GM19397 (cell line): ENCODE results near the gene TCF7L1.
"Not testable (repeated sequence)": the region's sequence is repeated elsewhere in the genome, so short reads cannot be mapped to it uniquely, and the experiment has no call there.

Experiments used
- ATAC-seq: cut with Tn5 transposase; IDR thresholded peaks from one replicate; pipeline ENCODE4 v1.9.1; 2021; ENCODE audit warnings: mild to moderate bottlenecking, moderate library complexity; ENCODE audit not compliant: unreplicated experiment

Gene TCF7L1, protein sequence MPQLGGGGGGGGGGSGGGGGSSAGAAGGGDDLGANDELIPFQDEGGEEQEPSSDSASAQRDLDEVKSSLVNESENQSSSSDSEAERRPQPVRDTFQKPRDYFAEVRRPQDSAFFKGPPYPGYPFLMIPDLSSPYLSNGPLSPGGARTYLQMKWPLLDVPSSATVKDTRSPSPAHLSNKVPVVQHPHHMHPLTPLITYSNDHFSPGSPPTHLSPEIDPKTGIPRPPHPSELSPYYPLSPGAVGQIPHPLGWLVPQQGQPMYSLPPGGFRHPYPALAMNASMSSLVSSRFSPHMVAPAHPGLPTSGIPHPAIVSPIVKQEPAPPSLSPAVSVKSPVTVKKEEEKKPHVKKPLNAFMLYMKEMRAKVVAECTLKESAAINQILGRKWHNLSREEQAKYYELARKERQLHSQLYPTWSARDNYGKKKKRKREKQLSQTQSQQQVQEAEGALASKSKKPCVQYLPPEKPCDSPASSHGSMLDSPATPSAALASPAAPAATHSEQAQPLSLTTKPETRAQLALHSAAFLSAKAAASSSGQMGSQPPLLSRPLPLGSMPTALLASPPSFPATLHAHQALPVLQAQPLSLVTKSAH

DNA sequence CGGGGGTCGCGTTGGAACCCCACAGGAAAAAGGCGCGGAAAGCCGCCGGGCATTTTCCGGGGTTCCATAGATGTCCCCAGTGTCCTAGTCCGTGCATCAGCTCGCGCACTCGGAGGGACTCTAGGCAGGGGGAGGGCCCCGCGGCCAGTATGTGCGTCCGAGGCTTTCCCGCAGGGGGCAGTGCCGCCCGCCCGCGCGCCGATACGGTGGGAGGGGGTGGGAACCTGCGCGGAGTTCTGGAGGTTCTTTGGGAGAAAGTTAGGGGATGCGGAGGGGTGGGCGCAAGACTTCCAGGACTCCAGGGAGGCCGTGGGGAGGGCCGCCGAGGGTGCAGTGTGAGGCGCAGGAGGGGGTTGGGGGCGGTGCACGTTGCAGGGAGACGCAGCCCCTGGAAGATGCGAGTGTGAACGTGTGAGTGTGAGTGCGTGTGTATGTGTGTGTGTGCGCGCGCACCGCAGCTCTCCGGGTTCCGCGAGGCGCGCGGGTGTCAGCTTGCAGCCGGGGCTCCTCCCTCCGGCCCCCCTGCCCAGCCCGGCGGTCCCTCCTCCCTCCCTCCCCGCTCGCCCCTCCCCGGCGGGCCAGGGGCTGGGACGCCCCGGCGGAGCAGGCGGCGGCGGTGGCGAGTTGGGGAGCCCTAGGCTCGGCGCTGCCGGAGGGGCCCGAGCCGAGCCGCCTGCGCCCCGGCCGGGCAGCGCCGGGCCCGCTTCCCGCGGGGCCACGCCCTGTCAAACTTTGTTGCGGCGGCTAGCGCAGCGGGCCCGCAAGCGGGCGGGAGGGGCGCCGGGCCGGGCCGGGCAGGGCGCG is at the start of gene TCF7L1:
TSS of gene TCF7L1 (plus strand) at position 559 of the 804 bp plus-strand sequence. CDS start 293 bp downstream, outside the sequence.
- ATAC-seq: no peak

GRCh38 chr2:85085563-85085962 is 47.6 kb upstream of the TCF7L1 start:
- no peak for ATAC-seq

GRCh38 chr2:85087541-85087940 is 45.7 kb upstream of the TCF7L1 start:
- ATAC-seq: no peak

DNA sequence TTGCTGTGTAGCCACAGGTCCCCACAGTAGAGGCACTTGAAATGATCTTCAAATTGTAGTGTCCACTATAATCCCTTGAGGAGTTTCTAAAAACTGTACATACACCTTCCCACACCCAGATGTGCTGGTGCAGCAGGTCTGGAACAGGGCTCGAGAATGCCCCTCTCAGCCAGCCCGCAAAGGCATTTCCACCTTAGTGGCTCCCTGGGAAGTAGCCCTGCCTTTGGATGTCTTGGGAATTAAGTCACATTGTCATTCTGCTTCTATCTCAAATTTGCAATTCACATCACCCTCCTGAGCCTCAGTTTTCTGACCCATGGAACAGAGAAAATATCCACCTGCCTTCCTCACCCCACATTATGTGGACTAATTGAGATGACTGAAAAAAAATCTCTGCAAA is 44.3 kb upstream of the TCF7L1 start:
- ATAC-seq: no peak

DNA sequence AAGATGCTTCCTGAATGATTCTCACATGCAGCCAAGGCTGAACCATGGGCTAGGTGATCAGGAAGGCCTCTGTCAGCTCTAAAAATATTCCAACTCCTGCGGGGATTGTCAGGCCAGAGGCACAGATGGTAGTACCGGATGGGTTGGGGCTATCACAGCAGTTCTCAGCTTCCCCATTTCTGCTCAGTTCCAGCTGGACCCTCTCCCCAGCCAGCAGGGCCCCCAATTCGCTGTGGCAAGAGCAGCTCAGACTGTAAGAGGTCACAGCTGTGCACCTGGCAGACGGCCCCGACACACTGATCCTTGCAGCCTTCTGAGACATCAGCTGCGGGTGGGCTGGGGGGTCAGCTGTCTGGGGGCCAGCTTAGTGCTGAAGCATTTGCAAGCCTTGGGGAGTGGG is 43.6 kb upstream of the TCF7L1 start:
- ATAC-seq: no peak

DNA sequence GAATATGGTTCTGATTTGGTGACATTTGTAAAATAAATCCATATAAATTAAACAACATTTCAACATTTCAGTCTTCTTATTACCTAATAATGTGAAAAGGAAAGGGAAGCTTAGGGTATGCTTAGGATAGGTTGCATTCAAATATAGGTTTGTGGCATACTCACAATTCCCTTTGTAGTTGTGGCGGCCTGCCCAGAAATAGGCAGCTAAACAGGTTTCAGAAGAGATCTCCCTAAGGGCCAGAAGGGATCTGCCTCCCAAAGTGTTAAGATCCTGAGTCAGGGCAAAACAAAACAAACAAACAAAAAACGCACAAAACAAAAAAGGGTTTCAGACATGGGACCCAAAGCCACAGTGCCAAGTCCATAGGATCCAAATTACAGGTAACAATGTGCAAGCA is 41.4 kb upstream of the TCF7L1 start:
- no peak for ATAC-seq

GRCh38 chr2:85095094-85095493 is 38.1 kb upstream of the TCF7L1 start:
- no peak for ATAC-seq

GRCh38 chr2:85096616-85097015 is 36.6 kb upstream of the TCF7L1 start:
- ATAC-seq: no peak

- ATAC-seq: no peak
Measured at GRCh38 chr2:85104228-85104627, 29.0 kb upstream of the TCF7L1 start.

- ATAC-seq: no peak
Measured at GRCh38 chr2:85106489-85107180, 26.6 kb upstream of the TCF7L1 start.

DNA sequence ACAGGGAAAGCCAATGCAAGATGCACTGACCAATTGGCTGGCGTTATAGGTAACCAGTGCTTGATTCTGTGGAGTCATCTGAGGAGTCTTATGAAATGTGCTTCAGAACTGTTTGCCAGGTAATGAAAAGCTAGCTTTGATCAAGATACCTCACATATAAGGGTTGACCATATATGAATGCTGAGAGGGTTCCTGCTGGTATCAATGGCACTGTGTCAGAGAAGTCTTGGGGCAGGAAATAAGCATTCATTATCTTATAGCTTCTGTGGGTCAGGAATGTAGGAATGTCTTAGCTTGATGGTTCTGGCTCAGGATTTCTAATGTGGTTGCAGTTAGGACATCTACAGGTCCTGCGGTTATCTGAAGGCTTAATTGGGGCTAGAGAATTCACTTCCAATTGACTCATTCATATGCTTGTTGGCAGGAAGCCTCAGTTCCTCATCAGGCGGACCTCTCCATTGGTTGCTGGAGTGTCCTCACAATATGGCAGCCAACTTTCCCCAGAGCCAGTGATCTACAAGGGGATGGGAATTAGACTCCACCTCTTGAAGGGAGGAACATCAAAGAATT is 22.1 kb upstream of the TCF7L1 start:
- ATAC-seq: no peak

GRCh38 chr2:85111819-85112281 is 21.3 kb upstream of the TCF7L1 start:
- no peak for ATAC-seq

DNA sequence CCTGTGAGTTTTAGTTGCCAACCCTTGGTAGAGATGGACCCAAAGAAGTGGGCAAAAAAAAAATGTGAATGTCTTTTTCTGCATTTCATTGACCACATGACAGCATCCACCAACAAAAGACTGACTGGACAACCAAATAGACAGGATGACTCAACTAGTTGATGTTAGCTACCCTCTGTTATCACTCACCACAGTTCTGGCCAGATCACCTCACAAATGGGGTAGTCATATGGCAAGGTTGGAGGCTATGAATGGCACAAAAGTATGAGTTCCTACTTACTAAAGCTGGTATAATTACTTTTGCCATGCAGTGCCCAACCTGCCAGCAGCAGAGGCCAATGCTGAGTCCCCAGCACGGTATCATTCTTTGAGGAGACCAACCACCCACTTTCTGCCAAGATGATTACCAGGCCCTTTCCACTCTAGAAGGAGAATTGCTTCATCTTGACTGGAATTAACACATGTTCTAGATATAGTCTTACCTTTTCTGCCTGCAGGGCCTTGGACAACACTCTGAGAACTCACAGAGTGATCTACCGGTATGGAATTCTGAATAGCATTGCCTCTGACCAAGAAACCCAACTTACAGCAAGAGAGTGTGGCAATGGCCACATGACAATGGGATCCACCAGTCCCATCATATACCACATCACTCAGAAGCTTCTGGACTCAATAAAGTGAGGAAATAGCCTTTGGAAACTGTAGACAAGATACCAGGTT is 20.1 kb upstream of the TCF7L1 start:
- no peak for ATAC-seq

DNA sequence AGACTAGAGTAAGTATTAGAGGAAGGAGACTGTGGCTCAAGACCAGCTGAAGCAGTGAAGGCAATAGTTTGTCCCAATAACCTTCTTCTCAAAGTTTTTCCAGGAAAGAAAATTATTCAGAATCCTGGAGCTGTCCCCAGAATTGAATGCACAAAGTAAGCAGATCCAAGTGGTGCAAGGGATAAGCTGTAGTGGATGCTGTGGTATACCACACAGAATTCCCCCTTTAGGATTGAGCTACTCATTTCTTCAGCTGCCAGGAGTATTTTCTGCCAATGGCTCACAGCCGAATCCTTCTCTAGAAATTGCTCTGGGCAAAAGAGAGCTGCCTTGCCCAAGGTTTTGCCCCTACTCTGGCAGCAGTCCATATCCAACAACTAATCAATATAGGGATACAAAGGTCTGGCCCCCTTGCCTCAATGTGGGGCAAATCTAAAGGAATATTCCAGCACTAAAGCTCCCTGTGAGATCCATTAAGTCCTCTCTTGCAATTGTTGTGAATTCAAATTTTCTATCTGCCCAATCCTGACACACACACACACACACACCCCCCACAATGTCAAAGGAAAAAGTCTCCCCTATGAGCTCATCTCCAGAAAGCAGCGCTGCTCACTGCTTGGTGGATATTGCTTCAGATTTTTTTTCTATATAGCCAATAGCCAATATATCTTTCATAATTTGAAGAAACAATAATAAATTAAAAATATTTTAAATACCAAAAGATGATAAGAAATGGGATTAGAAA is 18.4 kb upstream of the TCF7L1 start:
- ATAC-seq: no peak

- ATAC-seq: no peak
Measured at GRCh38 chr2:85116207-85116606, 17.0 kb upstream of the TCF7L1 start.

DNA sequence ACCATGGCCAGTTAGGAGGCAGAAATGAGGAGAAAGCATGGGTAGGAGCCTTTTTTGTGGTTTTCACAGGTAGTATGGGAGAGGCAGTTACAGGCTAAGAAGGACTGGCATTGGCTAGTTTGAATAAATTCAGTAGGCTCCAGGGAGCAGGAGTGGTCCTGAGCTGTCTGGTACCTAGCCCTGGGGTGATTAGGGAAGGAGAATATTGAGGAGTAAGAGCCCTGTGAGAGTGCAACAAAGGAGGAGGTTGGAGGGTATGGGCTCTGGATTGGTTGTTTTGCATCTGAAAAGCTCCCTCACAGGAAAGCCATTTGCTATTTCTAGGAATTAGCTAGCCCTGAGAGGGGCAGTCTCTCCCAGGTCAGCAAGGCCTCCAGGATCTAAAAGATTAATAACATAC is 13.3 kb upstream of the TCF7L1 start:
- ATAC-seq: no peak

- no peak for ATAC-seq
Measured at GRCh38 chr2:85120363-85120762, 12.8 kb upstream of the TCF7L1 start.

GRCh38 chr2:85126462-85126861 is 6.7 kb upstream of the TCF7L1 start:
- not testable (repeated sequence) for ATAC-seq

GRCh38 chr2:85129861-85130260 is 3.3 kb upstream of the TCF7L1 start:
- no peak for ATAC-seq
